KG1 (cell line): ENCODE results near the gene ADGRL3.

ENCODE experiments used
- DNase-seq: peaks from one replicate; lab custom pipeline; 2025; lab: John Stamatoyannopoulos, UW

Gene ADGRL3

GRCh38 chr4:61997831-61998230 lies 797.7 kb downstream of the ADGRL3 start:
- DNase-seq: no peak

GRCh38 chr4:62003695-62004094 lies 803.6 kb downstream of the ADGRL3 start:
- no peak for DNase-seq

- DNase-seq: no peak
Observed at GRCh38 chr4:62004881-62005280, 804.8 kb downstream of the ADGRL3 start.

DNA sequence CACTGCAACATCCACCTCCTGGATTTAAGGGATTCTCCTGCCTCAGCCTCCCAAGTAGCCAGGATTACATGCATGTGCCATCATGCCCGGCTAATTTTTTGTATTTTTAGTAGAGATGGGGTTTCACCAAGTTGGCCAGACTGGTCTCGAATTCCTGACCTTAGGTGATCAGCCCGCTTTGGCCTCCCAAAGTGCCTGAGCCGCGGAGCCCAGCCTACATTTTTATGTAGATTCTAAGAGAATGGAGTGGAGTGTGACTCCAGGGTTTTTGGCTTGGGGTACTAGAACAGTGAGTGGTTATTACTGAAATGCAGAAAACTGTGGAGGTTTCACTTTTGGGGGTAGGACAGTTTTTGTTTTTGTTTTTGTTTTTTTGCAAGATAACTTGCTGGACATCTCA lies 806.0 kb downstream of the ADGRL3 start:
- DNase-seq: no peak

- DNase-seq: no peak
Observed at GRCh38 chr4:62015043-62015739, 815.1 kb downstream of the ADGRL3 start.

DNA sequence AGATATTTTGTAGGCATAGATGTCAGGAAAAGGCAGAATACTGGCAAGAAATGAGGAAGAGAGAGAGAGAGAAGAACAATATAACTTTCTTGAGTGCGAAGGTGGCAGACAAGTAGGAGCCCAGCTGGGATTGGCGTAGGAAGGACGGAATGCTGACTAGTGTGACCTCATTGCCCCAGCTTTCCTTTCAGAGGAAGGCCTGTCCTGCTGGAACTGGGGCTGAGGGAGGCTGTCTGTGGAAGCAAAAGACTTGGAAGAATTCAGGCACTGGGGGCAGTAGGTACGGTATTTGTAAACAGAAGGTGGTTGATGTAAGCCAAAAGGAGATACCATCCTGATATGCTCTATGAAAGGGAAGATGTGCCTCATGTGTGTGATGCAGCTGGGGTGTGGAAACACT lies 818.4 kb downstream of the ADGRL3 start:
- DNase-seq: no peak

DNA sequence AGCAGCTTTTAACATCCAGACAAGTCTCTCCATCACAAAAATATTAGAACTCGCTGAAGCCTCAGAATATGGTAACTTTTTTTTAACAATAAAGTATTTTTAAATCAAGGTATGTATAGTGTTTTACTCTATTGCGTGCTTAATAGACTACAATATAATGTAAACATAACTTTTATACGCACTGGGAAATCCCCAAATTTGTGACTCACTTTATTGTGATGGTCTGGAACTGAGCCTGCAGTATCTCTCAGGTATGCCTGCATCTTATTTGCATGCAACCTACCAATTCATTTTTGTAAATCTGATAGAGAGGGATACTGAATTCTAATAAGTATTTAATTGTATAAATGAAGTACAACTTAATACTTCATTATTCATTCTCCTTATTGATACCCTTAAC lies 823.5 kb downstream of the ADGRL3 start:
- no peak for DNase-seq

- DNase-seq: no peak
Observed at GRCh38 chr4:62028745-62029144, 828.6 kb downstream of the ADGRL3 start.

DNA sequence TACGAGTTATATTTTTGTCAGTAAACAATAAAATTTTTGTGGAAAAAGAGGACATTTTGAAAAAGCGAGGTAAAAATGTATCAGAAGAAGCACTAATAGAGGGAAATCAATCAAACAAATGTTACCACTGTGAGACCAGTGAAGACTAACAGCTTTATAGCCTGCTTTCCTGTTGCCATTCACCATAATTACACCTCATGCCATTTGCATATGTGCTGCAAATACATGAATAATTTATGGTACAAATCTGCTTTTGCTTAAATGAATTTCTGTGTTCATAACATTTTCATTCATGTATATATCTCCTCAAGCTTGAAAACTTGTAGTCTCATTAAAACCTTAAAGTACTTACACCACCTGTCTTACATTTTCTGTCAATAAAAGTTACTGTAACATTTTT lies 830.8 kb downstream of the ADGRL3 start:
- DNase-seq: no peak

GRCh38 chr4:62037571-62037970 lies 837.4 kb downstream of the ADGRL3 start:
- no peak for DNase-seq

DNA sequence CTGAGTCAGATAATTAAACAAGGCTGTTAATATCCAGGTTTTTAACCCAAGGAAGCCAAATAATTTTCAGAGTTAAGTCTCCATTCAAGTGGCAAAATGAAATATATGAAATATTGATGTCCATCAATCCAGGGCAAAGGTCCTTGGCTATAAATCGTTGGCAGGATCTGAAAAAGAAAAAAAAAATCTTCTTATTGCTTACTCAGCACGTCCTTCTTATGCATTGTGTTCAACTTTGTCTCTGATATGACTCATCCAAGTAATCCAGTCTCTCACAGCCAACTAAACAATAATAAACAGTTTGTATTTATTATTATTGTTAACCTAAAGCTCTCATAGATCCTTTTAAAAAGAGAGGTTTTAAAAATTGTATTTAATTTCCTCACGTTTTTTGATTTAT lies 851.2 kb downstream of the ADGRL3 start:
- no peak for DNase-seq

- DNase-seq: no peak
Observed at GRCh38 chr4:62053974-62054373, 853.8 kb downstream of the ADGRL3 start.

GRCh38 chr4:62057031-62057430 lies 856.9 kb downstream of the ADGRL3 start:
- no peak for DNase-seq

- no peak for DNase-seq
Observed at GRCh38 chr4:62058571-62058970, 858.4 kb downstream of the ADGRL3 start.

GRCh38 chr4:62070291-62070852 lies 870.2 kb downstream of the ADGRL3 start:
- DNase-seq: no peak

- DNase-seq: no peak
Observed at GRCh38 chr4:62075089-62075488, 875.0 kb downstream of the ADGRL3 start.

GRCh38 chr4:62075521-62075920 lies 875.4 kb downstream of the ADGRL3 start:
- DNase-seq: no peak

- DNase-seq: no peak
Observed at GRCh38 chr4:62077406-62077805, 877.3 kb downstream of the ADGRL3 start.

DNA sequence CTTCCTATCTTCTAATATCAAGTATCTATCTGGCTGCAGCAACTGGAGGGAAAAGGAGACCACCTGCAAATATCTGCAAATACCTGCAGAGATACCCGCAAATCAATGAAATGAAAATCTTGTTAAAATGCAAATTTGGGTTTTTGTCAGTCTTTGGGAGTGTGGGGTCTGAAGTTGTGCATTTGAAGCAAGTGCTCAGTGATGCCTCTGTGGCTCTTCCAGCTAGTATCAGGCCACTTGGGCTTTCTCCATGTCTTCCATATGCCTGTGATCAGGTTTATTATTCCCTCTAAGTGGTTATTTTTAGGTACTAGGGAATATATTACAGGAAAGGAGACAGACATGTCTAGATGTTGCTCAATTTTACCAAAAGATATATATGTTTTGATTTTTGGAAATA lies 880.3 kb downstream of the ADGRL3 start:
- no peak for DNase-seq

DNA sequence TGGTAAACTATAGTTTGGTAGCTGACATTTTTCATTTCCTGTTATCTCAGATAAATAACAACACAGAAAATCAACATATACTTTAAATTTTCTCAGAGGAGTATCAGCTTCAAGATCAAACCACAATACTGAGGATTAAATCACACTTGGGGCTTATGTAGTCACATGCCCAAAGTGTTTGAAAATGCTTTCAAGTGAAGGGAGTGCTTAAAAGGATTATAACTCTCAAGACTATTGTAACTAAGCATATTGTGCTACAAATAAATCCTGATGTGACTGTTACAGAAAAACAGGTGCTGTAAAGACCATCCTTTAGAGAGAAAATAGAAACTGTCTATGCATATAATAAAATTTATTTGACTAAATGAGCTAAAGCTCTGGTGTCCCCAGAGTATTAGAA lies 887.6 kb downstream of the ADGRL3 start:
- DNase-seq: no peak

DNA sequence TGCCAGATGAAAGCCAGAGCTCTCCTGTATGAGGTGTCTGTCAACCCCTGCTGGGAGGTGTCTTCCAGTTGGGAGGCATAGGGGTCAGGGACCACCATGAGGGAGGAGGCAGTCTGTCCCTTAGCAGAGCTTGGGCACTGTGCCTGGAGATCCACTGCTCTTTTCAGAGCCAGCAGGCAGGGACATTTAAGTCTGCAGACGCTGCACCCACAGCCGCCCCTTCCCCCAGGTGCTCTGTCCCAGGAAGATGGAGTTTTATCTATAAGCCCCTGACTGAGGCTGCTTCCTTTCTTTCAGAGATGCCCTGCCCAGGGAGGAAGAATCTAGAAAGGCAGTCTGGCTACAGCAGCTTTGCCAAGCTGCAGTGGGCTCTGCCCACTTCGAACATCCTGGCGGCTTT lies 893.6 kb downstream of the ADGRL3 start:
- DNase-seq: no peak

DNA sequence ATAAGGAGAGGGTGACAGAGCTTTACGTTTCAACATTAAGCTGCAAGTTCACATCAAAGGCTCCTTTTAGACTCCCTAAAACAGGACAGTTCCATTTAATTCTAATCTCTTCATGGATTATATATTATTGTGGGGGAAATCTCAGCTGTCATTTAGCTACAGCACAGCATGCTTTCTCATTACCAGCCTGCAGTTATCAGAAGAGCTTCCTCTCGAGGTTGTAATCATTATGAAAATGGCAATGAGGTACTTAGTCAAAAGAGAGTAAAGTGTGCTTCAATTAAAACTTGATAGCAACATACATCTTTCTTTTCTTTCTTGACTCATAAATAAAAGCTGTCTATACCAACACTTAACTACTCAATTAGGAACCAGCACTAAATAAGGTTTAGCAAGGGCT lies 896.8 kb downstream of the ADGRL3 start:
- DNase-seq: no peak

- no peak for DNase-seq
Observed at GRCh38 chr4:62115216-62115615, 915.1 kb downstream of the ADGRL3 start.

DNA sequence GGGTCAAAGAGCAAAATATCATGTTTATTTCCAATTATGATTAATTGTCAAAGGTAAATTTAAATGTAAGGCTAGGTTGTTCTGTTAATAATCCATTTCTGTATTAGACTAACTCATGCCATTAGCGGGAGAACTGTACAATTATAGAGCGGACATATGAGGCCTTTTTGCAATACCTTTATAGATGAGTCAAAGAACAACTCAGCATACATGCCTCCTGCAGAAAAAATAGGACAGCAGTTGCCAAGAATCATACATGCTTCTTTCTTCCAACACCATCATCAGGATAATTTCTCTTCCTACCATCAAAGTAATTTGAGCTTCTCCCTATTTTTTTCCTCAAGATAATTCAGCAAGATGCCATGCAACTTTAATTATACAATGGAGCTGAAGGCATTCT lies 917.8 kb downstream of the ADGRL3 start:
- DNase-seq: no peak
